Endothelial cell (in vitro differentiated cells): ENCODE measurements around the gene TUT1. TPM values are rescaled to one million over a fixed set of nuclear protein-coding genes. Genes with fewer than 3 reads are reported as not detected.
"Not testable (repeated sequence)": the region's sequence is repeated elsewhere in the genome, so short reads cannot be mapped to it uniquely, and the experiment has no call there.

Experiments used
- DNase-seq: peaks from one replicate; pipeline ENCODE4 v3.0.0; 2021; ENCODE audit warnings: low spot score
- H3K27ac Mint-ChIP-seq: one replicate; pipeline ENCODE4 v1.8.0; 2021; ENCODE audit warnings: mixed read lengths, inconsistent platforms; ENCODE audit not compliant: unreplicated experiment
- H3K27me3 Mint-ChIP-seq: one replicate; pipeline ENCODE4 v1.8.0; 2021; ENCODE audit warnings: mild to moderate bottlenecking, moderate library complexity, mixed read lengths, inconsistent platforms; ENCODE audit not compliant: unreplicated experiment
- H3K36me3 Mint-ChIP-seq: one replicate; pipeline ENCODE4 v1.8.0; 2021; ENCODE audit warnings: mild to moderate bottlenecking, low read depth, mixed read lengths, inconsistent platforms; ENCODE audit not compliant: unreplicated experiment
- H3K4me1 Mint-ChIP-seq: one replicate; pipeline ENCODE4 v1.8.0; 2021; ENCODE audit warnings: mild to moderate bottlenecking, mixed read lengths, inconsistent platforms; ENCODE audit not compliant: unreplicated experiment
- H3K4me3 Mint-ChIP-seq: one replicate; pipeline ENCODE4 v1.8.0; 2021; ENCODE audit warnings: mild to moderate bottlenecking, mixed read lengths, inconsistent platforms; ENCODE audit not compliant: unreplicated experiment
- H3K9me3 Mint-ChIP-seq: one replicate; pipeline ENCODE4 v1.8.0; 2021; ENCODE audit warnings: mixed read lengths, inconsistent platforms; ENCODE audit not compliant: unreplicated experiment
- total RNA-seq: library from RNA; stranded (reverse); fragmentation: NEBNext Ultra II Directional; extraction: Animal tissue kit (Norgen Biotek cat#: 25700); gene quantifications from one replicate; pipeline ENCODE4 v1.2.1, GENCODE V29; 2021; ENCODE audit not compliant: unreplicated experiment
- TF ChIP-seq, protein P1 (sequence below): fragments of 200-600 bp; sonication (generic); IDR thresholded peaks from one replicate; pipeline ENCODE4 v1.5.0; 2021; ENCODE audit warnings: antibody characterized with exemption; ENCODE audit not compliant: unreplicated experiment

TUT1 gene
- total RNA-seq, 1 donor from 2014 or later, result 21.2 TPM

DNA sequence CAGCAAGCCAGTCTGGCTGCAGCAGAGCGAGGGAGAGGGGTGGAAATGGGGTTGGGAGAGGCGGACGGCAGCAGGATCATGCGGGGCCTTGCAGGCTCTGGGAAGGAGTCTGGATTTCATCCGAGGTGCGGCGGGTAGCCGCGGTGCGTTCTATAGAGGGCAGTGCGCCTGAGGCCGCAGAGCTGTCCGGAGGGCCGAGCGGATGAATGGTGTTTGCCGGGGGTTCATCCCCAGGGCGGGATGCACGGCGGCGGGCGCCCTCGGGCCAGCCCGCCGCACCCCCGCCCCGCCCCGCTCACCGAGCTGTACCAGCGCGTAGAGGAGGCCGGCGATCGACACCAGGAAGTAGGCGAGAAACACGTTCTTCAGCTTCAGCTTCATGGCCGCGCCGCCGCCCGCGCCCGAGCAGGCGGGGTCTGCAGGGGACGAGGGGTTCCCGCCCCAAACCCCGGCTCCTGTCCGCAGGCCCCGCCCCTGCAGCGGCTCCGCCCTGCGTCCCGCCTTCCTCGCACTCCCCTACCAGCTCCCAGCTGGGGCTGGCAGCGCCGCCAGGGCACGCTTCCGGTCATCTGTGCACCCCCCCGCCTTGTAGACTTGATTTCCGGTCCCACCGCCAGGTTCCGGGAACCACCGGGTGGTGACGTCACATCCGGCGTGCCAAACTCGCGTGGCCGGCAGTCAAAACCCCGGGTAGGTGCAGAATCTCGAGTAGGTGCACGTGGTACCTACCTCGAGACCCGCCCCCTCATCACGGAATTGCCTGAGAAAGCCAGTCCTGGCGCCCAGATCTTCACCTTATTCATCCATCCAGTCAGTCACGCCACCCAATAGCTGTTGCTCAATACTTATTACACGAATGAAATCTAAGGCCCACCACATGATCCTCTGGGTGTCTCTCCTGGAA, 30.5 kb upstream of the TUT1 start, which contains the start of gene B3GAT3:
Gene B3GAT3 (minus strand): TSS at position 420 of the 904 bp plus-strand sequence. CDS start 39 bp downstream, at position 381.
- peak within 1 kb of the TSS; percentile 93 for H3K4me3 Mint-ChIP-seq
- peak within 1 kb of the TSS; percentile 100 for H3K27ac Mint-ChIP-seq
- DNase-seq, result peak; percentile 93
- H3K27me3 Mint-ChIP-seq, result peaks cover 15% of the 10 kb centered on the region
- H3K9me3 Mint-ChIP-seq, result no peaks in the 10 kb centered on the region
- TF ChIP-seq, protein P1, sequence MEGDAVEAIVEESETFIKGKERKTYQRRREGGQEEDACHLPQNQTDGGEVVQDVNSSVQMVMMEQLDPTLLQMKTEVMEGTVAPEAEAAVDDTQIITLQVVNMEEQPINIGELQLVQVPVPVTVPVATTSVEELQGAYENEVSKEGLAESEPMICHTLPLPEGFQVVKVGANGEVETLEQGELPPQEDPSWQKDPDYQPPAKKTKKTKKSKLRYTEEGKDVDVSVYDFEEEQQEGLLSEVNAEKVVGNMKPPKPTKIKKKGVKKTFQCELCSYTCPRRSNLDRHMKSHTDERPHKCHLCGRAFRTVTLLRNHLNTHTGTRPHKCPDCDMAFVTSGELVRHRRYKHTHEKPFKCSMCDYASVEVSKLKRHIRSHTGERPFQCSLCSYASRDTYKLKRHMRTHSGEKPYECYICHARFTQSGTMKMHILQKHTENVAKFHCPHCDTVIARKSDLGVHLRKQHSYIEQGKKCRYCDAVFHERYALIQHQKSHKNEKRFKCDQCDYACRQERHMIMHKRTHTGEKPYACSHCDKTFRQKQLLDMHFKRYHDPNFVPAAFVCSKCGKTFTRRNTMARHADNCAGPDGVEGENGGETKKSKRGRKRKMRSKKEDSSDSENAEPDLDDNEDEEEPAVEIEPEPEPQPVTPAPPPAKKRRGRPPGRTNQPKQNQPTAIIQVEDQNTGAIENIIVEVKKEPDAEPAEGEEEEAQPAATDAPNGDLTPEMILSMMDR, result no peak
- peaks cover 46% of the 10 kb centered on the region for H3K4me1 Mint-ChIP-seq
- peaks cover 31% of the 10 kb centered on the region for H3K36me3 Mint-ChIP-seq

DNA sequence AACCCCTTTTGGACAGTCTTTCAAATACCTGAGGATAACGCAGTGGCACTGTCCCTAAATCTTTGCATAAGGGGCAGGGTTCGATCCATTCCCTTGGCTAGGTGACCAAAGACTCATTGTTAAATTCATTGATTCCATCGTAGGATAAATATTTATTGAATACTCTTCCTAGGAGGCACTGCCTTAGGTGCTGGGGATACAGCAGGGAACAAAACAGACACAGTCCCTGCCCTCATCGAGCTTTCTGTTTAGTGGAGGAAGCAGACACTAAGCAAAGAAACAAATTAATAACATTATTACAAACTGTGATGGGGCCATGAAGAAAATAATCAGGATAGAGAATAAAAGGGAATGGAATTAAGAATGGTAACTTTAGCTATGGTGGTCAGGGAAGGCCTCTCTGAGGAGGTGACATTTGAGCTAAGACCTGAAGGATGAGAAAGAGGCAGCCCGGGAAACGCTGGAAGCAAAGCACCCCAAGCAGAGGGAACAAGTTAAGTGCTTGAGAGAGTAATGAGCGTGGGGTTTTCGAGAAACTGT, 29.8 kb upstream of the TUT1 start:
- TF ChIP-seq, protein P1, result no peak
- Mint-ChIP-seq H3K9me3 (no peaks in the 10 kb centered on the region), H3K36me3 (peaks cover 23% of the 10 kb centered on the region), H3K27me3 (peaks cover 13% of the 10 kb centered on the region), H3K27ac (peak overlapping the region; percentile 91), H3K4me3 (peak overlapping the region; percentile 93), H3K4me1 (peaks cover 42% of the 10 kb centered on the region)
- no peak for DNase-seq

DNA sequence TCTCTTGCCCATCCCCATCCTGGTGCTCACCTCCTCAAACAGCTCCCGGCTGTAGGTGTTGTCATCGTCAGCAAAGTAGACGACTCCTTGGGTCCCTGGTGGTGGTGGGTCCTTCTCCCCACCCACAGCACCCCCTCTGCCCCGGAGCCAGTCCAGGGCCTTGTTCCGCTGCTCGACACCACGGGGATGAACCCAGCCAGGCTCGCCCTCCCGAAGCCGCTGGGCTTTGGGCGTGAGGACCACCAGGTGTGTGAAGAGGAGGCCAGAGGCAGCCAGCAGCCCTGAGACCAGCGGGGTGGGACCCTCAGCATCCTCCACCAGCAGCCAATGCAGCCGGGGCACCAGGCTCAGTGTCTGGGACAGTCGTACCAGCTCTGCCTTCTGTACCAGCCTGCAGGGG, 25.6 kb upstream of the TUT1 start:
- Mint-ChIP-seq H3K27me3 (peaks cover 13% of the 10 kb centered on the region), H3K4me1 (peaks cover 12% of the 10 kb centered on the region)
- H3K9me3 Mint-ChIP-seq, H3K27ac Mint-ChIP-seq, H3K4me3 Mint-ChIP-seq, DNase-seq, H3K36me3 Mint-ChIP-seq: not testable (repeated sequence)

DNA sequence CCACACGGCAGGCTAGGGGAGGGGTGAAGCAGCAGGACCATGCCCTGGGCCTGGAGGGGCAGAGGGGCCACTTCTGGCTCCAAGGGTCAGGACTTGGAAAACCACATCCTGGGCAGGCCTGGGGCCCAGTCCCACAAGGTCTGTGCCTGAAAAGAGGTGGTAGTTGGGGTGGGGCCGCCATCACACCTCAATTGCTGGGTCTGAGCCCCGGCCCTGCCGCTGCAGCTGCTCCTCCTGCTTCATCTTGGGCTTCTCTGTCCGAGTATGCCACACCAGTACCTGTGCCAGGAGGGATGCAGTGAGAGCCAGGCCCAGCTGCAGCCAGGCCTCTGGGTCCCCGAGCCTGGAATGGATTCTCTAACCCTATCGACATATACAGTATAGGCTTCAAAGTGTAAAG, 24.2 kb upstream of the TUT1 start:
- peaks cover 5% of the 10 kb centered on the region for H3K36me3 Mint-ChIP-seq
- H3K4me3 Mint-ChIP-seq, result no peak overlapping the region
- peaks cover 9% of the 10 kb centered on the region for H3K4me1 Mint-ChIP-seq
- H3K27ac Mint-ChIP-seq, result no peak overlapping the region
- H3K27me3 Mint-ChIP-seq, result peaks cover 16% of the 10 kb centered on the region
- TF ChIP-seq, protein P1, result no peak
- H3K9me3 Mint-ChIP-seq, result no peaks in the 10 kb centered on the region
- no peak for DNase-seq

DNA sequence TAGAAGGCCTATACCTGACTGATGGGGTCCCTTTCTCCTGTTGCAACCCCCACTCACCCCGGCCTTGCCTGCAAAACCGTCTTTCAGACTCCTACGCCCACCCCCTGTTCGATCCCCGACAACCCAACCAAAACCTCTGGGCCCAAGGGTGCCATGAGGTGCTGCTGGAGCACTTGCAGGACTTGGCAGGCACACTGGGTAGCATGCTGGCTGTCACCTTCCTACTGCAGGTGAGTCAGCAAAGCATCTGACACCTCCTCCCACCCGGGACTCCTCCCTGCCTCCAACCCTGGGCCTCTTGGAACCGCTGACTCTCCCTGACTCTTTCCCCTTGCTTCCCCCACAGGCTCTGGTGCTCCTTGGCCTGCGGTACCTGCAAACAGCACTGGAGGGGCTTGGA, 23.0 kb upstream of the TUT1 start:
- TF ChIP-seq, protein P1, result no peak
- H3K4me3 Mint-ChIP-seq, result no peak overlapping the region
- H3K9me3 Mint-ChIP-seq, result no peaks in the 10 kb centered on the region

More for the DNA sequence above, 23.0 kb upstream of the TUT1 start:
- no peak for DNase-seq
- peaks cover 14% of the 10 kb centered on the region for H3K4me1 Mint-ChIP-seq
- peaks cover 5% of the 10 kb centered on the region for H3K36me3 Mint-ChIP-seq
- H3K27me3 Mint-ChIP-seq, result peaks cover 14% of the 10 kb centered on the region
- H3K27ac Mint-ChIP-seq, result peak overlapping the region; percentile 78
